Renal cortical epithelial cell (primary cell): ENCODE results near the gene NTF3. TPM values are rescaled to one million over a fixed set of nuclear protein-coding genes. Genes with fewer than 3 reads are reported as not detected.
A peak's percentile ranks its signal among the peaks of the same experiment; 100 is the strongest.

Experiments used
- DNase-seq: peaks from one replicate; pipeline ENCODE4 v3.0.0-alpha.2; 2011; ENCODE audit warnings: low read depth
- total RNA-seq: library from RNA; depleted of rRNA; stranded (reverse); fragments of >200 nt; gene quantifications from 2 replicates; pipeline ENCODE4 v1.2.3, GENCODE V29; 2014

The NTF3 gene
- 3.3 and 3.6 TPM in 2 replicates for total RNA-seq

GRCh38 chr12:5432011-5432400 is at the start of gene NTF3:
Gene NTF3, plus strand, starts transcription at chr12:5432108. Its CDS starts 217 bp downstream, at chr12:5432325.
- no peak for DNase-seq

- no peak for DNase-seq
Measured at GRCh38 chr12:5384015-5384414, 47.9 kb upstream of the NTF3 start.

DNA sequence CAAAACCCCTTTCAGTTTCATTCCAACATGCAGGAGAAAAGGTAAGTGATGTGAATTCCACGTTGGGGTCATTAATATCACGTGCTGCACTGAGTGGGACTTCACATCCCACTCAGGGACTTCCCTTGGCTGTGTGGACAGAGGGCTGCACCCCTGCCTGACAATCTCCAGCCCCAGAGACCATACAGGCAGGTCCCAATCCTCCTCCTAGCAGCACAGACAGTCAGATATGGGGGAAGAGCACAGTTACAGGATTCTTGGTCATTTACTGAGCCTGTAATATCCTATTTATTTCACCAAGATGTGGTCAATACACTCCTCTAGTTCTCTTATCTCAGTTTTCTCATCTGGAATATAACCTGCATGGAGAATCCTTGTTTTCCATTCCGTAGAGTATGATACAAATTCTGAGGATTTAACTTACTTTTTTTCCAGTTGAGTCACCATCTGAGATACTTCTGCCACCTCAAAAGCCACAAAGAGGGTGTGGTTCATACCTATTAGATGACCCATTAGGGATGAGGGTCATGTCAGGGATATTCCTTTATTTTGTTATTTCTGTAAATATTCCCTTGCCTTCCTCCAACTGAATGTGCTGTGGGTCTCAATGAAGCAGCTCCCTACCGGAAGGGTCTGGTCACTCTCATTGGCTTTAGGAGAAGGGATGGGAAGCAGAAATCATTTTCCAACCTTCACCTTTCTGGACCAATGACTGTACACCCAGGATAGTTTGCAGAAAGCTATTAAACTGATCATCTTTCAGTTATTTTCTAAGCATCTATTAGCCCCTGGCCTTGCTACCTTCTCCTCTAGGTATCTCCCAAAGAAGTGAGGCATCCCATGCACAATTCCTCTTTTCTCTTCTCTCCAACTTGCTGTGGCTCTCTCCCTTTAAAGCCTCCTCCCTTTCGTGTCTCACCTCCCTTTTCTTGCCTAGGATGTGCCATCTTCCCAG is 43.0 kb upstream of the NTF3 start:
- DNase-seq = peak; percentile 17

GRCh38 chr12:5390174-5390799 is 41.6 kb upstream of the NTF3 start:
- no peak for DNase-seq

- DNase-seq = peak; percentile 1
Measured at GRCh38 chr12:5391653-5392052, 40.3 kb upstream of the NTF3 start.

DNA sequence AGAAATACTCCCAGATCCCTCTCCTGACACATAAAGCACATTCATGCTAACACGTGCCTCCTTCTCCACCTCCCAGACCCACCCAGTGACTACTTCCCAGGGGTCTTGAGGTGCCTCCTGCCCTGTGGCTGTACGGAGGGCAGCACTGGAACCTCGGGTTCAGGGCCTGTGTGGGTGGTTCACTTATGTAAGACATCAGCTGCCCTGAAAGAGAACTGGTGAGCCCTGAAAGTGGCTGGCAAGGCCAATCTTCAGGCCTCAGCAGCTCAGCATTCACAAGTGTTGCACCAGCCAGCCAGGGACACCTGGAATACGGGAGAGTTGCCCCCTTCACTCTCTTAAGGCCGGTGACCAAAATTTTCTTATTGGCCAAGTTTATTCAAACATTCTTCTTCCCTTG is 38.9 kb upstream of the NTF3 start:
- no peak for DNase-seq

- DNase-seq = no peak
Measured at GRCh38 chr12:5395443-5396271, 36.3 kb upstream of the NTF3 start.

DNA sequence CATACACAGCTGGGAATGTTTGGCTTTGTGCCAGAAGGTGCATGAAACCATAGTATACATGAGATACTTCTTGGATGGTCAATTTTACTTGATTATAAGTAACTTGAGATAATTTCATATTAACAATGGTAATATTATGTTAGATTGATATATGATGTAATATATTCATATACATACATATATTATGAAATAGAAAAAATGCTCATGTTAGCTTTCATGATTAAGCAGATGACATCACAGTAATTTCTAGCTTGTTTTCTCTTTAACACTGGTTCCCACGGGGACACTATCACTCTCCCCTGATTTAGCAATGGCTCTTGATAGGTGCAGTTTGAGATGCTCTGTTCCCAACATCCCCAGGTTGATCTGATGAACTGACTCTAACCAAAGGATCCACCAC is 35.4 kb upstream of the NTF3 start:
- no peak for DNase-seq

DNA sequence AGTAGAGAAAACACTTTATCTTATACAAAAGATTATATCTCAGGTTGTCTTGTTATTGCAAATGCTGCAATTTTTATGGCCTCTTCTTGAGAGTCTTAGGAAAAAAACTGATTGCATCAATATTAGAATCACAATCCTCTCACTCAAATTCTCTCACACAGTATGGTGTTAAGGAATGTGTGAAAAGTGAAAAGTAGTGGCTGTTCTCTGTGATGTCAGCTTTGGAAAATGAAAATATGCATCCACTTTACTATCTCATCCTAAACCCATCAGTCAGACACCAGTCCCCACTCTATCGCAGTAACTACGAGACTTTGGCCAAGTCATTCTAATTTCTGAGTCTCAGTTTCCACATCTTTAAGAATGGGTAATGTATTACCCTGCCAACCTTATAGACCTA is 32.6 kb upstream of the NTF3 start:
- DNase-seq = no peak

- no peak for DNase-seq
Measured at GRCh38 chr12:5402009-5402935, 29.6 kb upstream of the NTF3 start.

DNA sequence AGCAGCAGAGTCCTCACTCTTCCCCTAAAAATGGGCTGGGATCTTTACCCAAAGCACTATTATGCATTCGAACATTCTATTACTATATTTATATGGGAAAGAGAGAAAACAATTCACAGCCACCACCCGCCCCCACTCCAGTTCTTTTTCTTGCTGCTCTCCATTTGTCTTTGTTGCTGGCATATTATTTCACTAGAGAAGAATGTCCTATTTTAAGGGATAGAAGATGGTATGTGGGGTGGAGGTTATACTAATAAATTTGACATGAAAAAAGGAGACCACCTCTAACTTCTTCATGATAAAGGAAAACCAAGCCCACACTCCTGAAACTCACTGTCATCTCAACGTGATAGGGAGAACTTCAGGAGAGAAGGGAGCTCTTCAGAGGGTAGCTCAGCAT is 28.5 kb upstream of the NTF3 start:
- DNase-seq = no peak

GRCh38 chr12:5407034-5407856 is 24.7 kb upstream of the NTF3 start:
- DNase-seq = no peak

GRCh38 chr12:5409619-5410018 is 22.3 kb upstream of the NTF3 start:
- DNase-seq = no peak

DNA sequence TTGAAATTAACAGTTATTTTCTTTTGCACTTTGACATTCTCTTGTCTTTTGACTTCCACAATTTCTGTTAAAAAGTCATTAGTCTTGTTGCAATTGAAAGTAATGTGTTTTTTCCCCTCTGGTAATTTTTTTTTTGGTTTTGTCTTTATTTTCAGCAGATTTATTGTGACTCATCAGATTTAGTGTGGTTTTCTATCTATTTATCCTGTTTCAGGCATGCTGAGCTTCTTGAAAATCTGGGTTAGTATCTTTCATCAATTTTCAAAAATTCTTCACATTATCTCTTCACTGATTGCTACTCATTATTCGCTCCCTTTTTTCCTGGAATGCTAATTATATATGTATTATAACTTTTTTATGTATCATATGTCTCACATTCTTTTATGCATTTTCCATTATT is 15.3 kb upstream of the NTF3 start:
- DNase-seq = no peak

- no peak for DNase-seq
Measured at GRCh38 chr12:5417500-5417899, 14.4 kb upstream of the NTF3 start.

- peak; percentile 31 for DNase-seq
Measured at GRCh38 chr12:5428332-5429221, 3.3 kb upstream of the NTF3 start.

- DNase-seq = no peak
Measured at GRCh38 chr12:5429741-5430557, 2.0 kb upstream of the NTF3 start.
